Adrenal gland (tissue), 5 donors: Measurements from ENCODE around the gene PRPF40A.
"Not testable (repeated sequence)": the region's sequence is repeated elsewhere in the genome, so short reads cannot be mapped to it uniquely, and the experiment has no call there.

ENCODE experiments used
- POLR2A ChIP-seq, 2 donors: fragments of 450-650 bp; IDR thresholded peaks; one replicate each; pipeline ENCODE4 v1.6.1; 2017; ENCODE audit warnings: antibody characterized with exemption in 2 of 2, mild to moderate bottlenecking in 2 of 2, moderate library complexity in 1 of 2
- TF ChIP-seq, protein P1 (sequence below), 6 experiments: fragments of 450-650 bp in 4 of 6; fragments of 200-600 bp in 2 of 6; sonication (generic) in 1 of 6; IDR thresholded peaks; 1 replicate in 5 of 6; 2 replicates in 1 of 6; pipeline versions ENCODE4 v1.5.1 to v1.8.0; 2016 to 2021; ENCODE audit warnings: antibody characterized with exemption in 6 of 6, mild to moderate bottlenecking in 2 of 6, moderate library complexity in 1 of 6
- donor health status: DM: no; HTN: no; CAD: no.

- TF ChIP-seq, protein P1, sequence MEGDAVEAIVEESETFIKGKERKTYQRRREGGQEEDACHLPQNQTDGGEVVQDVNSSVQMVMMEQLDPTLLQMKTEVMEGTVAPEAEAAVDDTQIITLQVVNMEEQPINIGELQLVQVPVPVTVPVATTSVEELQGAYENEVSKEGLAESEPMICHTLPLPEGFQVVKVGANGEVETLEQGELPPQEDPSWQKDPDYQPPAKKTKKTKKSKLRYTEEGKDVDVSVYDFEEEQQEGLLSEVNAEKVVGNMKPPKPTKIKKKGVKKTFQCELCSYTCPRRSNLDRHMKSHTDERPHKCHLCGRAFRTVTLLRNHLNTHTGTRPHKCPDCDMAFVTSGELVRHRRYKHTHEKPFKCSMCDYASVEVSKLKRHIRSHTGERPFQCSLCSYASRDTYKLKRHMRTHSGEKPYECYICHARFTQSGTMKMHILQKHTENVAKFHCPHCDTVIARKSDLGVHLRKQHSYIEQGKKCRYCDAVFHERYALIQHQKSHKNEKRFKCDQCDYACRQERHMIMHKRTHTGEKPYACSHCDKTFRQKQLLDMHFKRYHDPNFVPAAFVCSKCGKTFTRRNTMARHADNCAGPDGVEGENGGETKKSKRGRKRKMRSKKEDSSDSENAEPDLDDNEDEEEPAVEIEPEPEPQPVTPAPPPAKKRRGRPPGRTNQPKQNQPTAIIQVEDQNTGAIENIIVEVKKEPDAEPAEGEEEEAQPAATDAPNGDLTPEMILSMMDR (IDR thresholded peaks at IDR 0.05): not testable (repeated sequence)
- not testable (repeated sequence) for TF ChIP-seq POLR2A (IDR thresholded peaks at IDR 0.05)
These were observed 30.5 kb upstream of the PRPF40A start for GRCh38 chr2:152747751-152748150.
